GM12892 (cell line): ENCODE data around the gene KRTAP10-7.

Experiments used
- POLR2A ChIP-seq: IDR thresholded peaks from 2 replicates; pipeline ENCODE4 v1.6.1; 2011; ENCODE audit warnings: low read depth, low read length, control low read depth
- POLR2AphosphoS5 ChIP-seq: IDR thresholded peaks from 2 replicates; pipeline ENCODE4 v1.6.1; 2011; ENCODE audit warnings: low read depth, low read length, control low read depth
- TAF1 ChIP-seq: IDR thresholded peaks from 2 replicates; pipeline ENCODE4 v1.6.1; 2011; ENCODE audit warnings: low read depth, mild to moderate bottlenecking, control low read depth, low read length, borderline replicate concordance

- no peak for TF ChIP-seq POLR2A
- TF ChIP-seq TAF1: no peak
- no peak for TF ChIP-seq POLR2AphosphoS5
These were observed 28.3 kb upstream of the KRTAP10-7 start for GRCh38 chr21:44571844-44572782.
